Measurements from ENCODE around the gene NAA60. TPM values are rescaled to one million over a fixed set of nuclear protein-coding genes. Genes with fewer than 3 reads are reported as not detected.

The NAA60 gene
- total and polyA plus RNA-seq, 2 experiments from 2014 or later = 11.2 to 49.4 TPM

DNA sequence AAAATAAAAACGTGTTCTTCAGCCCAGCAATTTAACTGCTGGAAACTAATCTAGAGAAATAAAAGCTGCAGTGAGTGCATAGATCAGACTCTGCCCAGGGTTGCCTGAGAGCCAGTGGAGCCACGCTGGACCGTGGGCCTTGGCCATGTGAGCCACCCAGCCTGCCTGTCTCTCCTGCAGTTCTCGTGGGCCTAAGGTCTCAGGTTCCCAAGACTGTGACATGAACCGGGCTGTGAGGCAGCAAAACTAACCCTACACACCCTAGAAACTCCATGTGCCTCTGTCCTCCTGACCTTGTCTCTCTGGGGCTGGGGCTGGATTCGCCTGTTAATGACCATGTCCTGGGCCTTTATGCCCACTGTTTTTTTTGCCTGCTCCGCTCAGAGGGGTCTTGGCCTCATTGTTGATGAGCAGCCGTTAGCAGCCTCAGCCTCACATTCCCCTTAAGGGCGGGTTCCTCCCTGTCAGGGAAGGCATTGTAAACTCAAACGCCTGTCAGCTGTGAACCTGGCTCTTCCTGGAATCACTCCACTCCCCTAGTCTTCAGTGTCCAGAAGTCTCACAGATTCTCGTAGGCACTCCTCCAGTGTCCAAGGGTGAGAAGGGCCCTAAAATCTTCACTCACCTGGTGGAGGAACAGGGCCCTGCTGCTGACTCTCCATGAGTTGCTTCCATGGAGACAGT, 34.9 kb downstream of the NAA60 start:
- in situ Hi-C loops (cut with MboI) = no loop called here

DNA sequence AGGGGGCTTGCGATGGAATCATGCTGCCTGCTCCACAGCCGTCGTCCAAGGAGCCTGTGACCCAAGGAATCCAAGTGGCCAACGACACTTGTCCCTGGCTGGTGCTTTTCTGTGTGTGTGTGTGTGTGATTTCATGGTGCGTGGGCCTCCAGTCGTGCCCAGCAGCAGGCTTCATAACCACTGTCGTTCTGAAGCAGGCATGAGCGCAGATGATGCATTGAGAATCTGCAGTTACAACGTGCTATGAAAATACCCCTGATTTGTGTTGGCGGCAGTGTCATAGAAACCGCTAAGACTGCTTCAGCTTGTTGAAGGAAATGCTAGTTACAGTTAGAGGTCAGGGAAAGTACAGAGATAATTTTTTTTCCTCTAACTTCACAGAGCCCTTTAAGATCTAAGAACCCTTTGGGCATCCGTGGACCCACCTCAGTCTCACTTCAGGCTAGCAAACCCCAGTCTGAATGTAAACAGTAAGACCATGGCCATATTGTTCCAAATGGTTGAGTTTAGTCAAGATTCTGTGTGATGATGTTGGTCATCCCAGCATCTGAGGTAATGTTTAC, 36.3 kb downstream of the NAA60 start:
- Histone ChIP-seq H3K27me3 (replicated peaks; ENCODE audit: insufficient read depth) (no peaks in the 10 kb centered on the region), H3K9ac (no peak overlapping the region), H4K20me1 (ENCODE audit: insufficient read depth) (no peaks in the 10 kb centered on the region; the same call in 1 of the 2 replicates), H3K36me3 (ENCODE audit: low read depth) (peaks cover 18% of the 10 kb centered on the region; the same call in 1 of the 2 replicates), H3K79me2 (ENCODE audit: insufficient read depth) (peaks cover 75% of the 10 kb centered on the region), H3K9me3 (ENCODE audit: low read depth) (no peaks in the 10 kb centered on the region), H3K9me2 (ENCODE audit: insufficient read depth) (no peaks in the 10 kb centered on the region), H3K27ac (no peak overlapping the region), H3K4me2 (ENCODE audit: unreplicated experiment) (no peak overlapping the region), H2AFZ (no peak overlapping the region), H3K4me1 (ENCODE audit: insufficient read depth) (no peaks in the 10 kb centered on the region), H3K4me3 (no peak overlapping the region), H3F3A (ENCODE audit: insufficient read depth) (no peaks in the 10 kb centered on the region)
- no peak for DNase-seq
- TF ChIP-seq EZH2 (IDR thresholded peaks at IDR 0.05; ENCODE audit: insufficient read depth, poor library complexity, severe bottlenecking) = no peak
- no peak for TF ChIP-seq EZH2phosphoT487 (IDR thresholded peaks at IDR 0.05; ENCODE audit: insufficient read depth, low read depth)
- in situ Hi-C loops (cut with MboI) = no loop called here
- 92 to 97% methylated on average over 12 of the region's 12 CpGs for WGBS, 2 experiments (ENCODE audit: low coverage in 1 of 2, low lambda C conversion rate in 2 of 2, missing lambda C conversion rate in 2 of 2)

More for the DNA sequence above, 34.9 kb downstream of the NAA60 start:
- no peaks in the 10 kb centered on the region for H3K9me3 ChIP-seq (ENCODE audit: low read depth)
- H3K27me3 ChIP-seq (replicated peaks; ENCODE audit: insufficient read depth) = no peaks in the 10 kb centered on the region
- H3F3A ChIP-seq (ENCODE audit: insufficient read depth) = peaks cover 4% of the 10 kb centered on the region; the same call in 1 of the 2 replicates
- H3K36me3 ChIP-seq (ENCODE audit: low read depth) = peaks cover 10% of the 10 kb centered on the region; the same call in 1 of the 2 replicates
- no peak overlapping the region for H2AFZ ChIP-seq
- no peaks in the 10 kb centered on the region for H3K9me2 ChIP-seq (ENCODE audit: insufficient read depth)
- H3K27ac ChIP-seq = no peak overlapping the region
- H3K4me1 ChIP-seq (ENCODE audit: insufficient read depth) = peaks cover 3% of the 10 kb centered on the region
- DNase-seq = no peak
- H4K20me1 ChIP-seq (ENCODE audit: insufficient read depth) = no peaks in the 10 kb centered on the region; the same call in 1 of the 2 replicates
- no peak for TF ChIP-seq EZH2 (IDR thresholded peaks at IDR 0.05; ENCODE audit: insufficient read depth, poor library complexity, severe bottlenecking)
- 88 to 91% methylated on average over 11 of the region's 11 CpGs for whole genome bisulfite sequencing, 2 experiments (ENCODE audit: low coverage in 1 of 2, low lambda C conversion rate in 2 of 2, missing lambda C conversion rate in 2 of 2)
- no peak overlapping the region for H3K9ac ChIP-seq
- H3K79me2 ChIP-seq (ENCODE audit: insufficient read depth) = peaks cover 89% of the 10 kb centered on the region
- H3K4me3 ChIP-seq = no peak overlapping the region
- no peak overlapping the region for H3K4me2 ChIP-seq (ENCODE audit: unreplicated experiment)

GRCh38 chr16:3480901-3481695, 37.6 kb downstream of the NAA60 start:
- peak; percentile 21 for DNase-seq
- no peaks in the 10 kb centered on the region for H3K9me3 ChIP-seq (ENCODE audit: low read depth)
- WGBS, 2 experiments (ENCODE audit: low coverage in 1 of 2, low lambda C conversion rate in 2 of 2, missing lambda C conversion rate in 2 of 2) = 86 to 90% methylated on average over 14 to 18 of the region's 18 CpGs

More at GRCh38 chr16:3480901-3481695, 37.6 kb downstream of the NAA60 start:
- H3F3A ChIP-seq (ENCODE audit: insufficient read depth) = no peaks in the 10 kb centered on the region
- no peak overlapping the region for H3K4me2 ChIP-seq (ENCODE audit: unreplicated experiment)
- TF ChIP-seq EZH2phosphoT487 (IDR thresholded peaks at IDR 0.05; ENCODE audit: insufficient read depth, low read depth) = no peak
- no peak for TF ChIP-seq EZH2 (IDR thresholded peaks at IDR 0.05; ENCODE audit: insufficient read depth, poor library complexity, severe bottlenecking)
- no peak overlapping the region for H3K4me3 ChIP-seq
- no peak overlapping the region for H2AFZ ChIP-seq
- no peaks in the 10 kb centered on the region for H3K4me1 ChIP-seq (ENCODE audit: insufficient read depth)
- no peaks in the 10 kb centered on the region for H3K27me3 ChIP-seq (replicated peaks; ENCODE audit: insufficient read depth)
- no peaks in the 10 kb centered on the region for H3K9me2 ChIP-seq (ENCODE audit: insufficient read depth)
- peaks cover 18% of the 10 kb centered on the region; the same call in 1 of the 2 replicates for H3K36me3 ChIP-seq (ENCODE audit: low read depth)
- no peak overlapping the region for H3K27ac ChIP-seq
- no peaks in the 10 kb centered on the region; the same call in 1 of the 2 replicates for H4K20me1 ChIP-seq (ENCODE audit: insufficient read depth)
- in situ Hi-C loops (cut with MboI) = no loop called here
- H3K79me2 ChIP-seq (ENCODE audit: insufficient read depth) = peaks cover 62% of the 10 kb centered on the region
- no peak overlapping the region for H3K9ac ChIP-seq
